B cell (primary cell): Measurements from ENCODE around the gene CHST9. TPM values are rescaled to one million over a fixed set of nuclear protein-coding genes. Genes with fewer than 3 reads are reported as not detected.

Source experiments
- ATAC-seq: fragments of 200-7000 bp; cut with Tn5 transposase; one replicate; pipeline ENCODE4 v1.10.0; 2021; ENCODE audit warnings: low read depth, mild to moderate bottlenecking, moderate number of reproducible peaks, moderate library complexity
- CTCF ChIA-PET: fragments of 350-600 bp; sonication (Branson Sonifier 250); formaldehyde crosslinking; loops from one replicate; lab custom pipeline; 2021; ENCODE audit warnings: antibody characterized with exemption, inconsistent platforms; lab: Charles Lee
- POLR2A ChIA-PET: fragments of 350-600 bp; sonication (Branson Sonifier 250); formaldehyde crosslinking; loops from one replicate; lab custom pipeline; 2021; ENCODE audit warnings: antibody characterized with exemption; lab: Charles Lee
- DNase-seq: peaks from one replicate; pipeline ENCODE4 v3.0.0; 2013
- H2AFZ ChIP-seq: 2 replicates; pipeline ENCODE4 v1.6.1; 2012; ENCODE audit warnings: mild to moderate bottlenecking, low read depth, low read length; ENCODE audit not compliant: insufficient read depth, poor library complexity, severe bottlenecking
- H3K27ac ChIP-seq, 2 donors: 1 replicate in 1 of 2; 2 replicates in 1 of 2; pipeline ENCODE4 v1.5.1; 2012 to 2013; ENCODE audit warnings: low read length in 2 of 2, mild to moderate bottlenecking in 2 of 2, moderate library complexity in 1 of 2
- H3K27me3 ChIP-seq, 4 experiments: fragments of 200-600 bp in 1 of 4; sonication (generic) in 1 of 4; replicated peaks in 1 of 4; 1 replicate in 2 of 4; 2 replicates in 2 of 4; pipeline versions ENCODE4 v1.6.1 to v1.7.0; 2013 to 2016; ENCODE audit warnings: low read length in 3 of 4, mild to moderate bottlenecking in 2 of 4, mixed read lengths in 1 of 4, moderate library complexity in 1 of 4; ENCODE audit not compliant: insufficient read depth in 4 of 4, control insufficient read depth in 3 of 4; ENCODE audit errors: control extremely low read depth in 1 of 4
- H3K36me3 ChIP-seq, 2 experiments: replicated peaks in 1 of 2; 1 replicate in 1 of 2; 2 replicates in 1 of 2; pipeline versions ENCODE4 v1.6.1 to v1.7.1; 2013; ENCODE audit warnings: low read length in 1 of 2; ENCODE audit not compliant: insufficient read depth in 2 of 2, control insufficient read depth in 1 of 2; ENCODE audit errors: control extremely low read depth in 1 of 2, extremely low read depth in 1 of 2
- H3K4me1 ChIP-seq, 2 donors: fragments of 200-600 bp in 1 of 2; sonication (generic) in 1 of 2; 1 replicate in 1 of 2; 2 replicates in 1 of 2; pipeline versions ENCODE4 v1.5.1 to v1.6.1; 2013 to 2017; ENCODE audit warnings: low read length in 2 of 2; ENCODE audit not compliant: control insufficient read depth in 2 of 2, insufficient read depth in 2 of 2
- H3K4me2 ChIP-seq: replicated peaks from 2 replicates; pipeline ENCODE3; 2012; ENCODE audit warnings: mild to moderate bottlenecking, low read depth, low read length; ENCODE audit not compliant: poor library complexity, severe bottlenecking
- H3K4me3 ChIP-seq, 5 experiments: fragments of 200-600 bp in 1 of 5; sonication (generic) in 1 of 5; 1 replicate in 3 of 5; 2 replicates in 2 of 5; pipeline versions ENCODE4 v1.5.1 to v1.7.0; 2011 to 2016; ENCODE audit warnings: low read length in 4 of 5, mild to moderate bottlenecking in 4 of 5, low read depth in 2 of 5, control low read depth in 1 of 5, moderate library complexity in 1 of 5; ENCODE audit not compliant: insufficient read depth in 1 of 5; ENCODE audit errors: control extremely low read depth in 1 of 5, extremely low read depth in 1 of 5
- H3K79me2 ChIP-seq: fragments of 200-600 bp; sonication (generic); one replicate; pipeline ENCODE4 v1.6.0; 2016; ENCODE audit warnings: low read length; ENCODE audit not compliant: control insufficient read depth, insufficient read depth
- H3K9ac ChIP-seq: fragments of 200-600 bp; sonication (generic); 2 replicates; pipeline ENCODE4 v1.6.1; 2017; ENCODE audit warnings: mild to moderate bottlenecking, low read length, moderate library complexity
- H3K9me3 ChIP-seq, 3 donors: one replicate each; pipeline versions ENCODE4 v1.6.1 to v1.7.1; 2013; ENCODE audit warnings: low read length in 2 of 3; ENCODE audit not compliant: control insufficient read depth in 2 of 3, insufficient read depth in 1 of 3; ENCODE audit errors: control extremely low read depth in 1 of 3
- H4K20me1 ChIP-seq: 2 replicates; pipeline ENCODE4 v1.6.0; 2012; ENCODE audit warnings: mild to moderate bottlenecking, low read length; ENCODE audit not compliant: insufficient read depth, control insufficient read depth, poor library complexity, severe bottlenecking
- H3K27ac Mint-ChIP-seq: one replicate; pipeline ENCODE4 v1.8.0; 2021; ENCODE audit warnings: mixed read lengths
- H3K27me3 Mint-ChIP-seq: one replicate; pipeline ENCODE4 v1.8.0; 2021; ENCODE audit warnings: mixed read lengths
- H3K4me1 Mint-ChIP-seq: one replicate; pipeline ENCODE4 v1.8.0; 2021; ENCODE audit warnings: mixed read lengths
- H3K4me3 Mint-ChIP-seq: one replicate; pipeline ENCODE4 v1.8.0; 2021; ENCODE audit warnings: mixed read lengths
- H3K9me3 Mint-ChIP-seq: one replicate; pipeline ENCODE4 v1.8.0; 2022; ENCODE audit warnings: mixed read lengths; ENCODE audit not compliant: insufficient read depth
- EZH2 ChIP-seq: IDR thresholded peaks from 2 replicates; pipeline ENCODE4 v1.6.1; 2012; ENCODE audit warnings: borderline replicate concordance, low read depth, mild to moderate bottlenecking, moderate library complexity, low read length; ENCODE audit not compliant: insufficient read depth, poor library complexity, severe bottlenecking
- WGBS: methylation state at CpG from one replicate; pipeline ENCODE4 v1.1.5; 2013; ENCODE audit warnings: missing lambda C conversion rate; ENCODE audit not compliant: insufficient coverage; 5-methylcytosine and 5-hydroxymethylcytosine counted together
- intact Hi-C: fragments of 100-400 bp; cut with micrococcal nuclease; formaldehyde crosslinking; loops from one replicate; pipeline ENCODE4 v1.10.0; 2022
- polyA plus RNA-seq: library from polyadenylated mRNA; depleted of rRNA; stranded (reverse); fragments of >200 nt; gene quantifications from 2 replicates; pipeline ENCODE4 v1.2.3, GENCODE V29; 2012
- total RNA-seq, 2 donors: library from RNA; stranded (reverse); fragments of 120-200 nt in 1 of 2; gene quantifications; 1 replicate in 1 of 2; 2 replicates in 1 of 2; pipeline versions ENCODE4 v1.2.3 to v1.2.4, GENCODE V29; 2013 to 2022
- TF ChIP-seq, protein P1 (sequence below): fragments of 200-600 bp; IDR thresholded peaks from one replicate; pipeline ENCODE4 v1.8.0; 2022; ENCODE audit warnings: antibody characterized with exemption, mild to moderate bottlenecking

CHST9 gene
- total and polyA plus RNA-seq, 2 donors (not counting 1 experiment from before 2014, with no cell fraction given) = not detected

DNA sequence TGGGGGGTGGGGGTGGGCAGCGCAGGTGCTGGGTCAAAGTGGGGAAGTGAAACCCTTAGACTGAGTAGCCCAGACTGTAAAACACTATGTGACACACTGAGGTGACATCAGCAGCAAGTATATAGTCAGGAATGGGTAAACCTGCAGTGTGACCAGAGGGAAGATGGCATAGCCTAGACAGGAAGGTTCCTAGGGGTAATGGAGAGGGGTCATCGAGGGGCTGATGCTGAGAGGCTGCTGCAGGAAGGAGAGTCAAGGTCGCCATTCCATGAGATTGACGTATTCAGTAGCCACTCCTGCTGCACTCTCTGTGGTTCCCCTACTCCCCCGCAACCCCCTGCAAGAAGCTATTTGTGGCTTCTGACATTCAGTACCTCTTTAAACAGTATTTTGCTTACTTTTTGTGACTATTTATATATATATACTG lies 111.7 kb downstream of the CHST9 start:
- DNase-seq (no peak), ATAC-seq (peak; percentile 33)
- Histone ChIP-seq H4K20me1 (no peaks in the 10 kb centered on the region), H3K4me3 (no peak overlapping the region), H3K27ac (no peak overlapping the region), H3K36me3 (no peaks in the 10 kb centered on the region), H2AFZ (no peak overlapping the region), H3K9ac (no peak overlapping the region), H3K9me3 (no peaks in the 10 kb centered on the region), H3K27me3 (no peaks in the 10 kb centered on the region), H3K4me1 (no peaks in the 10 kb centered on the region), H3K4me2 (no peak overlapping the region), H3K79me2 (no peaks in the 10 kb centered on the region)
- ChIA-PET POLR2A (no interaction called here), CTCF (no interaction called here)
- Mint-ChIP-seq H3K27ac (no peak overlapping the region), H3K4me1 (no peaks in the 10 kb centered on the region), H3K27me3 (no peaks in the 10 kb centered on the region), H3K4me3 (no peak overlapping the region), H3K9me3 (no peaks in the 10 kb centered on the region)
- 50% methylated on average over 1 of the region's 5 CpGs for WGBS
- intact Hi-C loops = no loop called here
- no peak for TF ChIP-seq EZH2
- TF ChIP-seq, protein P1, sequence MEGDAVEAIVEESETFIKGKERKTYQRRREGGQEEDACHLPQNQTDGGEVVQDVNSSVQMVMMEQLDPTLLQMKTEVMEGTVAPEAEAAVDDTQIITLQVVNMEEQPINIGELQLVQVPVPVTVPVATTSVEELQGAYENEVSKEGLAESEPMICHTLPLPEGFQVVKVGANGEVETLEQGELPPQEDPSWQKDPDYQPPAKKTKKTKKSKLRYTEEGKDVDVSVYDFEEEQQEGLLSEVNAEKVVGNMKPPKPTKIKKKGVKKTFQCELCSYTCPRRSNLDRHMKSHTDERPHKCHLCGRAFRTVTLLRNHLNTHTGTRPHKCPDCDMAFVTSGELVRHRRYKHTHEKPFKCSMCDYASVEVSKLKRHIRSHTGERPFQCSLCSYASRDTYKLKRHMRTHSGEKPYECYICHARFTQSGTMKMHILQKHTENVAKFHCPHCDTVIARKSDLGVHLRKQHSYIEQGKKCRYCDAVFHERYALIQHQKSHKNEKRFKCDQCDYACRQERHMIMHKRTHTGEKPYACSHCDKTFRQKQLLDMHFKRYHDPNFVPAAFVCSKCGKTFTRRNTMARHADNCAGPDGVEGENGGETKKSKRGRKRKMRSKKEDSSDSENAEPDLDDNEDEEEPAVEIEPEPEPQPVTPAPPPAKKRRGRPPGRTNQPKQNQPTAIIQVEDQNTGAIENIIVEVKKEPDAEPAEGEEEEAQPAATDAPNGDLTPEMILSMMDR = no peak

GRCh38 chr18:27064673-27065072 lies 120.4 kb downstream of the CHST9 start:
- no peak for TF ChIP-seq EZH2
- TF ChIP-seq, protein P1 = no peak
- Histone ChIP-seq H3K27ac (no peak overlapping the region), H4K20me1 (no peaks in the 10 kb centered on the region), H3K36me3 (no peaks in the 10 kb centered on the region), H3K4me1 (no peaks in the 10 kb centered on the region), H3K27me3 (no peaks in the 10 kb centered on the region), H3K79me2 (no peaks in the 10 kb centered on the region), H3K4me3 (no peak overlapping the region), H3K9ac (no peak overlapping the region), H2AFZ (no peak overlapping the region), H3K9me3 (peaks cover 0 to 4% (median 0%) of the 10 kb centered on the region in 3 donors), H3K4me2 (no peak overlapping the region)
- no peak overlapping the region for H3K27ac Mint-ChIP-seq
- POLR2A ChIA-PET = no interaction called here
- intact Hi-C loops = no loop called here
- no CpG with 5 or more reads among the region's 3 CpGs for WGBS
- DNase-seq = no peak
- no peaks in the 10 kb centered on the region for H3K27me3 Mint-ChIP-seq
- H3K4me1 Mint-ChIP-seq = no peaks in the 10 kb centered on the region
- H3K4me3 Mint-ChIP-seq = no peak overlapping the region
- no peak for ATAC-seq
- CTCF ChIA-PET = no interaction called here
- H3K9me3 Mint-ChIP-seq = peaks cover 3% of the 10 kb centered on the region
